GM19035 (cell line): Measurements from ENCODE around the gene CLTC.
"Not testable (repeated sequence)": the region's sequence is repeated elsewhere in the genome, so short reads cannot be mapped to it uniquely, and the experiment has no call there.

Experiments
- ATAC-seq: cut with Tn5 transposase; IDR thresholded peaks from one replicate; pipeline ENCODE4 v1.9.1; 2021; ENCODE audit not compliant: unreplicated experiment

The CLTC gene

GRCh38 chr17:59633658-59634359 lies 14.1 kb downstream of the CLTC start:
- no peak for ATAC-seq

GRCh38 chr17:59634632-59635541 lies 15.2 kb downstream of the CLTC start:
- ATAC-seq = no peak

GRCh38 chr17:59637611-59638310 lies 18.1 kb downstream of the CLTC start:
- ATAC-seq = no peak

- no peak for ATAC-seq
Observed at GRCh38 chr17:59638553-59638952, 18.9 kb downstream of the CLTC start.

- peak; percentile 87 for ATAC-seq
Observed at GRCh38 chr17:59641799-59642484, 22.2 kb downstream of the CLTC start.

GRCh38 chr17:59642565-59642964 lies 22.9 kb downstream of the CLTC start:
- peak; percentile 11 for ATAC-seq

GRCh38 chr17:59643159-59644140 lies 23.8 kb downstream of the CLTC start:
- ATAC-seq = no peak

GRCh38 chr17:59647288-59647687 lies 27.6 kb downstream of the CLTC start:
- ATAC-seq = no peak

- ATAC-seq = no peak
Observed at GRCh38 chr17:59649886-59650285, 30.2 kb downstream of the CLTC start.

GRCh38 chr17:59650642-59651041 lies 30.9 kb downstream of the CLTC start:
- ATAC-seq = no peak

GRCh38 chr17:59651346-59651745 lies 31.7 kb downstream of the CLTC start:
- no peak for ATAC-seq

- ATAC-seq = no peak
Observed at GRCh38 chr17:59652119-59652518, 32.4 kb downstream of the CLTC start.

- not testable (repeated sequence) for ATAC-seq
Observed at GRCh38 chr17:59656624-59657023, 36.9 kb downstream of the CLTC start.

GRCh38 chr17:59666235-59666634 lies 46.5 kb downstream of the CLTC start:
- no peak for ATAC-seq

- ATAC-seq = no peak
Observed at GRCh38 chr17:59668816-59669215, 49.1 kb downstream of the CLTC start.

- ATAC-seq = no peak
Observed at GRCh38 chr17:59669411-59669810, 49.7 kb downstream of the CLTC start.

GRCh38 chr17:59669944-59670343 lies 50.2 kb downstream of the CLTC start:
- no peak for ATAC-seq

GRCh38 chr17:59671386-59671785 lies 51.7 kb downstream of the CLTC start:
- ATAC-seq = no peak

GRCh38 chr17:59675231-59675630 lies 55.5 kb downstream of the CLTC start:
- ATAC-seq = no peak

- no peak for ATAC-seq
Observed at GRCh38 chr17:59676716-59677115, 57.0 kb downstream of the CLTC start.
